Activated T-cell treated with anti-CD3 and anti-CD28 coated beads, Interleukin-2, amount 50 U/mL, for 1 hour (primary cell): ENCODE data around the gene PCDH9.

Source experiments
- DNase-seq: peaks from one replicate; pipeline ENCODE4 v3.0.0-alpha.2; 2020

Gene PCDH9

GRCh38 chr13:67229481-67230403 is at the start of gene PCDH9:
Gene PCDH9, minus strand, starts transcription at chr13:67230336. Its CDS starts 1,896 bp downstream, at chr13:67228440.
- peak; percentile 20 for DNase-seq

- no peak for DNase-seq
Observed at GRCh38 chr13:67278235-67278634, 48.1 kb upstream of the PCDH9 start.

GRCh38 chr13:67277581-67277980 is 47.4 kb upstream of the PCDH9 start:
- no peak for DNase-seq

DNA sequence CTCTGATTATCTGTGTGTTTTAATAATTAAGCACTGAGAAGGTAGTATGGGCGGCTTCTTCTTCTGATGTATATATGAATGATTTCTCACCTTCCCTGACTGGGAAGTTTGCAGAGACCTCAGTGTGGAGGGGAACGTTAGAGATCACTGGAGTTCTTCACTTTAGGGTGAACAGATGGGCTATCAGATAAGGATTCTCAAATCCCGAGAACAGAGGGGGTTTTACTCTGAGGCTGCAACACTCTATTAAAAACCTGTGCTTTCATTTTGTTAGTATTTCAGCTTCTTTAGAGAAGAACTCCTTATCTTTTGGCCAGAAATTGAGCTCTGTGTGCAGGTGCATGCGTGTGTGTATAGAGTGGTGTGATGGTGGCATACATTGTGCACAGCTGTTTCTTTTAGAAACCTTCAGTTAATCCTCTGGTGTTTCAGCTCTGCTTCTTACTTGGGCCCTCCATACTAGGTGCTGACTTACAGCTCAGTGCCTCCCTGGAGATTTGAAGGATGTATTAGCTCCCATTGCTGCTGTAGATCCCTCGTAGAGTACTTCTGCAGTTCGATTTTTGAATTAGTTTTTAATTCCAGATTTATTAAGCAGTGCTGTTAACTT is 45.3 kb upstream of the PCDH9 start:
- no peak for DNase-seq

- DNase-seq: no peak
Observed at GRCh38 chr13:67273001-67273400, 42.9 kb upstream of the PCDH9 start.

- DNase-seq: no peak
Observed at GRCh38 chr13:67267136-67267535, 37.0 kb upstream of the PCDH9 start.

GRCh38 chr13:67259208-67259607 is 29.1 kb upstream of the PCDH9 start:
- no peak for DNase-seq

- DNase-seq: no peak
Observed at GRCh38 chr13:67258482-67258881, 28.3 kb upstream of the PCDH9 start.

- DNase-seq: no peak
Observed at GRCh38 chr13:67238861-67239260, 8.7 kb upstream of the PCDH9 start.

GRCh38 chr13:67238277-67238859 is 8.2 kb upstream of the PCDH9 start:
- DNase-seq: no peak

DNA sequence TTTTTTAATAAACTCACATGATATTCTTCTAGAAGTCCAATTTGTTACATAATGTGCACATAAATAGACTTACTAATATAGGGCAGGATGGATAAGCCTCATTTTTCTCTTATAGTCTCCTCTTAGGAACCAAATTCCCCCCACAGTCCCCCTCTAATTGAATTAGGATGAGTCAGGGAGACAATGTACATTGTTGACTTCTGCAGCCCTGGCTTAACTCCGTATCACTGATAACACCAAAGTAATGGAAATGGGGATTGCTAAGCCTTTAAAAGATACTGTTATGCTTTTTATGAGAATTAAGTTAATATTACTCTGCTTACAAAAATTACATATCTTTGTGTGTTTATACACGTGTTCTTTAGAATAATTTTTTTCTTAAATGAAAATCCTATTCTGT is 5.1 kb upstream of the PCDH9 start:
- no peak for DNase-seq

DNA sequence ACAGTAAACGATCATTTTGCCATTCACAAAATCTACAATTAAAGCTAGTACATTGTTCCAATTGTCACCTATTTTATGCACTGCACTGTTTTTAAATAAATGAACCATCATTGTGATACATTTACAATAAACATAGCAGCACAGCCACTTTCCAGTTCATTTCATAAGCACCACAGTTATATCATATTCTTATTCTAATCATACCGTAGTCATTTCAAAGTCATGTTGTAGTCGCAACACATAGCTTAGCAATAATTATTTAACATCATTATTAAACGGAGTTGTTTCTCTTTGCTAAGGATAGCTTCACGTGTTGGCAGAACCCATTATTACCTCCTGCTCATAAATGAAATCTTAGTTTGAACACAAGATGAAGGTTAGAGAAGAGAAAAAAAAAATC is 2.2 kb upstream of the PCDH9 start:
- DNase-seq: no peak

- no peak for DNase-seq
Observed at GRCh38 chr13:67231289-67232000, 1.3 kb upstream of the PCDH9 start.

DNA sequence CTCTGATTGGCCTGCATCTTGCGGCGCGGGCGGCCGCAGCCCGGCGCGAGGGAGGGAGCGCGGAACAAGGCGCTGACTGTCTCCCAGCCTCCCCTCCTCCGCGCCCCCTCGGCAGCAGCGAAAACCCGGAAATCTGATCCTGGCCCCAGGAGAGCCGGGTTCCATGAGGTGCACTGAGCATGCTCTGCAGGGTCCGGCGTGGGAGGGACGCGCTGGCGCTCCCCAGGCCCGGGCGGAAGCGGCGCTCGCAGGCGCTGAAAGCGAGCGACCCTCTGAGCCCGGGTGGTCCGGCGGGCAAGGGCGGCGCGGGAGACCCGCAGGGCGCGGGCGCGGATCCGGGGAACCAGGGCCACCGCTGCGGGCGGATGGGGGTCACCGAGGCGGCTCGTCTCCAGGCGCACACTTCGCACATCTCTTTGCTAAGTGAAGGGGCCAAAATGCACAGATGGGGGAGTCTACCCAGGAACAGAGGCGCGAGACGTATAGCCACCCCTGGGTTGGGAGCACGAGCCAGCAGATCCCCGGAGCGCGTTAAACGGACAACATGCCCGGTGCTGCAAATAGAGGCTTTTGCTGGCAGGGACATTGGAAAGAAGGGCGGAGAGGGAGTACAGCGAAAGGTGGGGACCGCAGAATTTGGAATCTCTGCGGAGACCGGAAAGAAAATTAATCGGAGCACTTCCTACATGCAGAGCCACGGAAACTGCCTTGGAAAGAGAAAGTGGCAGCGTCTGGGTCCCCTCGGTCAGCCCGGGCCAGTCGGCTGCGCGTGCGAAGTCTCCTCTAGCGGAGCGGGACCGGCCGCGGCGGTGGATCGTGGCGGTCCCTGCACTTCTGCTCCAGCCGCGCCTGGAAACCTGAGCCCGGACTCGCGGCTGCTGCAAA is 510 bp upstream of the PCDH9 start:
- DNase-seq: peak; percentile 83

- no peak for DNase-seq
Observed at GRCh38 chr13:67228916-67229315, 1.2 kb downstream of the PCDH9 start.

GRCh38 chr13:67228031-67228430 is 2.1 kb downstream of the PCDH9 start:
- DNase-seq: no peak

GRCh38 chr13:67227131-67227983 is 2.8 kb downstream of the PCDH9 start:
- DNase-seq: no peak

DNA sequence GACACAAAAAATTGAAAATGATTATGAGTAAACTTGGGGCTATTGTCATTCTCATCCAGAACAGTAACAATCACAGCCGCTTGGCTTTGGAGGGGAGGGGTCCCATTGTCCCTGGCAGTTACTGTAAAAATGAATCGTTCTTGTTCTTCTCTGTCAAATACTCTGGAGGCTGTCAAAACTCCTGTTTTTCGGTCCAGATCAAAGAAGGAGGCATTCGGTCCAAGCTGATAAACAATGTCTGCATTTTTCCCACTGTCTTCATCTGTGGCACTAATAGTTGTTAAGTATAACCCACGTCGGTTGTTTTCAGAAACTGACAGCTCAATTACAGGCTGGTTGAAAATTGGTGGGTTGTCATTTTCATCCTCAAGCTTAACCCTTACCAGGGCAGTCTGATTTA is 3.4 kb downstream of the PCDH9 start:
- DNase-seq: no peak

GRCh38 chr13:67225252-67226159 is 4.6 kb downstream of the PCDH9 start:
- DNase-seq: no peak
